HuH-7 (cell line): ENCODE data around the gene SLC6A17.

Source experiments
- DNase-seq: peaks from one replicate; pipeline ENCODE4 v3.0.0; 2011; ENCODE audit warnings: low spot score

The SLC6A17 gene

GRCh38 chr1:110242062-110242461 is 91.8 kb downstream of the SLC6A17 start:
- no peak for DNase-seq

DNA sequence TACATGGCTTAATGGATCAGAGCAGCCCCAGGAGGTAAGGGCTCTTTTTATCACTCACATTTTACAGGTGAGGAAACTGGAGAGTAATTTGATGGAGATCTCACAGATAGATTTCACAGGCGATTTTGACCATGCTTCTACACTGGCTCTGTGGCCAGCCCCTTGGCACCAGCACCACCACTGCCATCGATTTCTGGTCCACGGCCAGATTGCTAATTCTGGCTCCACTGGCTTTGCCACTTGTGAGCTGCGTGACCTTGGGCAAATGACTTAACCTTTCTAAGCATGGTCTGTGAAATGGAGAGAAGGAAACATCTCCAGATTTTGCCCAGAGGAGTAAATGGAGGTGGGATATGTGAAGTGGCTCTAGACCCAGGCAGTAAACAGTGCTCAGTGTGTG is 92.4 kb downstream of the SLC6A17 start:
- DNase-seq: no peak

DNA sequence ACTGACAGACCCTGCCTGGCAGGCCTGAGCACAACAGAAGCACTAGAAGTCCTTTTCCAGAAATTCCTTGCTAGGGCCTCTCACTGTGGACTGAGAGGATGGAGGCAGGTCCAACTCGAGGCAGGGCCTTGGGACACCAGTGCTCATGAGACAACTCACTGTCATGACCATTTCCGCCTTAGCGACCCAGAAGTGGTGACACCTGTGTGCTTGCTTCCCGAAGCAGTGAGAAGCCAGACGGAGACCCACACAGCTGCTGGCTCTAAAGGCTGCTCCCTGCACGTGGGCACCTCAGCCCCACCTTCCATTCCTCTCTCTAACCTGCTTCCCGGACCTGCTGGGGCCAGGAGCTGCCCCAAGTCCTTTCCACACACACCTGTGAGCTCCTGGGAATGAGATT is 92.9 kb downstream of the SLC6A17 start:
- no peak for DNase-seq

DNA sequence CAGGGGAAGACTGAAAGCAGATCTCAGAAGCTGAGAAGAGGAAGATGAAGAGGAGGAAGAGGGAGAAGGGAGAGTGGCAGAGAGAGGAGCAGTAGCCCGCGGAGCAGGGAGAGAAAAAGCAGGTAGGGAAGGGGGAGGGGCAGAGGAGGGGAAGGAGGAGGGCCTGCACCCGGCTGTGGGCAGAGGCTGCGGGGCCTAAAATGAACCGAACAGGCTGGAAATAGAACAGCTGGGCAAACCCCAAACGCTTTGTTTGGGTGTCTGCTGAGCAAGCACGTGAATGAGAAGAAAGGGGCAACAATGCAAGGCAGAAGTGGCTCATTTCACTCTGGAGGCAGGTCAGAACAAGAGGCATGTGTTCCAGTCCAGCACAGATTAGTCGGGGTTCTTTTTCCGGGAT is 93.3 kb downstream of the SLC6A17 start:
- DNase-seq: no peak

GRCh38 chr1:110245876-110246620 is 95.8 kb downstream of the SLC6A17 start:
- DNase-seq: no peak

- no peak for DNase-seq
Observed at GRCh38 chr1:110248746-110249145, 98.5 kb downstream of the SLC6A17 start.

DNA sequence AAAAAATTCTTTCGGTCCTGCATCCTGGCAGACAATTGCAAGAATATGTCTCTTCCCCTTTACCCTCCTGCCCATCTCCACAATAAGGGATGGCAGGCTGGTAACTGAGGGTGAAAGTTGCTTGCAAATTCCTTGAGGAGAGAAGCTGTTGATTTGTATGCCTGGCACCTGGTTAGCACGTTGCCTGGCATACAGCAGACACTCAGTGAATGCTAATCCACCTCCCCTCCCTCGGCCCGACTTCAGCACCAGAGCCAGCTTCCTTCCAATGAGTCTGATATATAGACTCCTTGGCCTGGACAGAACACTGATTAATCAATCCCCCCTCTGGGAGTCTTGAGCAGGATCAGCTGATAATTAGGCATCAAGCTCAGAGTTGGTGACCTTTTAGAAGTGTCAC is 99.0 kb downstream of the SLC6A17 start:
- no peak for DNase-seq

DNA sequence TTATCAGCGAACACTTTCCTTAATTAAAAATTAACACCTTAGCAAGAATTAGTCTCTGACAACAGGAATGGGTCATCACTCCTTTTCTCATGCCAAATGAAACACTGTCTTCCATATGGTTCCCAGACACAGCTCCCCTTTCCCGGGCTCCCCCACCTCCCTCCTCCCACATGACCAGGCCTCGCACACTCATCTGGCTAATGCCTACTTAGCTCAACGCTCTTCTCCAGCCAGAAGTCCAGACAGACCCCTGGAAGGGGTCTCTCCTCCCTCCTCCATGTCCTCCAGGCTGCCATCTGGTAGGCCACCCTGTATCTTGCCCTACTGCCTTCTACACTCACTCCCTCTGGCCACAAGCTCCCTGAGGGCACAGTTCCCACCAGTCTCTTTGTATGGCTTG is 99.7 kb downstream of the SLC6A17 start:
- DNase-seq: no peak

GRCh38 chr1:110250749-110251148 is 100.5 kb downstream of the SLC6A17 start:
- no peak for DNase-seq
